Astrocyte (in vitro differentiated cells and primary cell): ENCODE measurements around the gene CARD11.

Source experiments
- CTCF ChIP-seq: IDR thresholded peaks from 2 replicates; pipeline ENCODE4 v1.5.1; 2011; ENCODE audit warnings: low read depth, mild to moderate bottlenecking, inconsistent platforms, low read length, moderate library complexity; ENCODE audit not compliant: insufficient read depth
- EZH2 ChIP-seq: IDR thresholded peaks from 2 replicates; pipeline ENCODE4 v1.6.1; 2012; ENCODE audit warnings: mild to moderate bottlenecking, low read length, inconsistent platforms; ENCODE audit not compliant: insufficient read depth

GRCh38 chr7:2982831-2983230 is 60.8 kb downstream of the CARD11 start:
- TF ChIP-seq CTCF (no peak), EZH2 (no peak)
